ENCODE measurements around the gene MAEA.

MAEA gene

DNA sequence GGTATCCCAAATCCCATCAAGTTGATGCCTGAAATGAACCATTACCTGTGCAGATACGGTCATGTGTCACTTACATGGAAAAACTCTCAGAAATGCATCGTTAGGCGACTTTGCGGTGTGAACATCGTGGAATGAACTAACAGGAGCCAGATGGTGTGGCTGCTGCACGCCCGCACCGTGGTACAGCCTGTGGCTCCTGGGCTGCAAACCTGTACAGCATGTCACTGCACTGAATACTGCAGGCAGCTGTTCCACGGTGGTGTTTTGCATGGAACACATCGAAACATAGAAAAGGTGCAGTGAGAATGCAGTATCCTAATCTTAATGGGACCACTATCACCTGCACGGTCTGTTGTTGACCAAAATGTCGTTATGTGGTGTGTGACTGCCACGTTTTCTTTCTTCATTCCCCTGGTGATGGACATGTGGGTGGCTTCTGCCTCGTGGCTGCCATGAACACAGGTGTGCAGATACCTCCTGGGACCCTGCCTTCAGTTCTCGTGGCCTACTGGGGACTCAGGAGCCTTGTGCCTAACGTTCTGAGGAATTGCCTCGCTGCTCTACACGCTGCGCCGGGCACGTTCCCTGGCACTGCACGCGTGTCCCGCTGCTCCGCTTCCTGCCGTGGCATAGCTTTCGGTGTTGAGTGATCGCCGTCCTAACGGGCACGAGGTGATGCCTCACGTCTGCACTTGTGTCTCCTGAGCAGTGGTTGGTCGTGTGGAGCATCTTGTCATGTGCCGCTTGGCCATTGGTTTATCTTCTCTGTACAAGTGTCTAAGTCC, 18.5 kb downstream of the MAEA start:
- H3K4me3 ChIP-seq (ENCODE audit: low read depth, low read length), result no peak overlapping the region
- DNase-seq (ENCODE audit: low read depth), result no peak
- TF ChIP-seq POLR2A (IDR thresholded peaks at IDR 0.05; ENCODE audit: extremely low read depth, insufficient read length), result no peak
- no peak for TF ChIP-seq MYC (IDR thresholded peaks at IDR 0.05; ENCODE audit: low read depth, low read length)
- TF ChIP-seq, protein P1, sequence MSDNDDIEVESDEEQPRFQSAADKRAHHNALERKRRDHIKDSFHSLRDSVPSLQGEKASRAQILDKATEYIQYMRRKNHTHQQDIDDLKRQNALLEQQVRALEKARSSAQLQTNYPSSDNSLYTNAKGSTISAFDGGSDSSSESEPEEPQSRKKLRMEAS (IDR thresholded peaks at IDR 0.05; ENCODE audit: low read depth, low read length), result no peak
- TF ChIP-seq, protein P2, sequence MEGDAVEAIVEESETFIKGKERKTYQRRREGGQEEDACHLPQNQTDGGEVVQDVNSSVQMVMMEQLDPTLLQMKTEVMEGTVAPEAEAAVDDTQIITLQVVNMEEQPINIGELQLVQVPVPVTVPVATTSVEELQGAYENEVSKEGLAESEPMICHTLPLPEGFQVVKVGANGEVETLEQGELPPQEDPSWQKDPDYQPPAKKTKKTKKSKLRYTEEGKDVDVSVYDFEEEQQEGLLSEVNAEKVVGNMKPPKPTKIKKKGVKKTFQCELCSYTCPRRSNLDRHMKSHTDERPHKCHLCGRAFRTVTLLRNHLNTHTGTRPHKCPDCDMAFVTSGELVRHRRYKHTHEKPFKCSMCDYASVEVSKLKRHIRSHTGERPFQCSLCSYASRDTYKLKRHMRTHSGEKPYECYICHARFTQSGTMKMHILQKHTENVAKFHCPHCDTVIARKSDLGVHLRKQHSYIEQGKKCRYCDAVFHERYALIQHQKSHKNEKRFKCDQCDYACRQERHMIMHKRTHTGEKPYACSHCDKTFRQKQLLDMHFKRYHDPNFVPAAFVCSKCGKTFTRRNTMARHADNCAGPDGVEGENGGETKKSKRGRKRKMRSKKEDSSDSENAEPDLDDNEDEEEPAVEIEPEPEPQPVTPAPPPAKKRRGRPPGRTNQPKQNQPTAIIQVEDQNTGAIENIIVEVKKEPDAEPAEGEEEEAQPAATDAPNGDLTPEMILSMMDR (IDR thresholded peaks at IDR 0.05; ENCODE audit: low read depth, low read length), result no peak

- no peak overlapping the region for H3K4me3 ChIP-seq (ENCODE audit: low read depth, low read length)
- DNase-seq (ENCODE audit: low read depth), result no peak
- TF ChIP-seq POLR2A (IDR thresholded peaks at IDR 0.05; ENCODE audit: extremely low read depth, insufficient read length), result no peak
- no peak for TF ChIP-seq MYC (IDR thresholded peaks at IDR 0.05; ENCODE audit: low read depth, low read length)
- TF ChIP-seq, protein P2 (IDR thresholded peaks at IDR 0.05; ENCODE audit: low read depth, low read length), result no peak
- TF ChIP-seq, protein P1 (IDR thresholded peaks at IDR 0.05; ENCODE audit: low read depth, low read length), result no peak
Observed at GRCh38 chr4:1309261-1310010, 19.7 kb downstream of the MAEA start.

GRCh38 chr4:1310031-1310795, 20.5 kb downstream of the MAEA start:
- no peak for DNase-seq (ENCODE audit: low read depth)
- no peak overlapping the region for H3K4me3 ChIP-seq (ENCODE audit: low read depth, low read length)
- TF ChIP-seq, protein P1 (IDR thresholded peaks at IDR 0.05; ENCODE audit: low read depth, low read length), result no peak
- TF ChIP-seq, protein P2 (IDR thresholded peaks at IDR 0.05; ENCODE audit: low read depth, low read length), result no peak
- TF ChIP-seq POLR2A (IDR thresholded peaks at IDR 0.05; ENCODE audit: extremely low read depth, insufficient read length) (no peak), MYC (IDR thresholded peaks at IDR 0.05; ENCODE audit: low read depth, low read length) (no peak)

- no peak for DNase-seq (ENCODE audit: low read depth)
- TF ChIP-seq MYC (IDR thresholded peaks at IDR 0.05; ENCODE audit: low read depth, low read length) (no peak), POLR2A (IDR thresholded peaks at IDR 0.05; ENCODE audit: extremely low read depth, insufficient read length) (no peak)
- TF ChIP-seq, protein P2 (IDR thresholded peaks at IDR 0.05; ENCODE audit: low read depth, low read length), result no peak
- TF ChIP-seq, protein P1 (IDR thresholded peaks at IDR 0.05; ENCODE audit: low read depth, low read length), result no peak
- H3K4me3 ChIP-seq (ENCODE audit: low read depth, low read length), result no peak overlapping the region
Observed at GRCh38 chr4:1310796-1311631, 21.3 kb downstream of the MAEA start.

Data from NB4 (cell line).